K562 (cell line): ENCODE results near the gene F2. TPM values are rescaled to one million over a fixed set of nuclear protein-coding genes. Genes with fewer than 3 reads are reported as not detected.

Source experiments
- ATAC-seq: fragments of 200-7000 bp; cut with Tn5 transposase; 3 replicates; pipeline ENCODE4 v1.9.1; 2020; ENCODE audit warnings: moderate library complexity
- BruUV-seq: library from RNA; stranded (reverse); fragments of 400-500 nt; replicated peaks from 2 replicates; lab custom pipeline; 2021; lab: Mats Ljungman, UMichigan
- CTCF ChIA-PET: fragments of 300-600 bp; formaldehyde crosslinking; extraction: SDS; loops from one replicate; lab custom pipeline; 2021; ENCODE audit warnings: low intra/inter-chr PET ratio; lab: Yijun Ruan, JAX
- POLR2A ChIA-PET: fragments of 300-600, 350-650 bp; sonication (Branson Sonifier 250); formaldehyde crosslinking; extraction: SDS; loops from one replicate; lab custom pipeline; 2021; ENCODE audit warnings: antibody characterized with exemption, inconsistent platforms; lab: Yijun Ruan, JAX
- DNase-seq, 4 experiments: peaks; one replicate each; pipeline versions ENCODE4 v3.0.0 to v3.0.0-alpha.2; 2011 to 2018; ENCODE audit warnings: low spot score in 3 of 4, mixed read lengths in 3 of 4; ENCODE audit errors: extremely low read depth in 1 of 4
- FAIRE-seq: peaks from 2 replicates; lab custom pipeline; 2011; peaks lifted over from hg19 to GRCh38; lab: Jason Lieb, UNC
- H2AFZ ChIP-seq: 2 replicates; pipeline ENCODE4 v1.6.0; 2011; ENCODE audit warnings: low read depth, low read length, control low read depth, inconsistent platforms
- H3K27ac ChIP-seq: fragments of 200-600 bp; 3 replicates; pipeline ENCODE4 v1.8.0; 2011; ENCODE audit warnings: low read depth, mild to moderate bottlenecking, control low read depth, inconsistent platforms, low read length, moderate library complexity, mixed read lengths; ENCODE audit errors: extremely low read depth
- H3K27me3 ChIP-seq, 2 experiments: fragments of 300-600 bp in 1 of 2; 2 replicates in 1 of 2; 3 replicates in 1 of 2; pipeline versions ENCODE4 v1.6.0 to v1.8.0; 2011; ENCODE audit warnings: inconsistent platforms in 2 of 2, low read length in 2 of 2, mild to moderate bottlenecking in 1 of 2, mixed read lengths in 1 of 2, moderate library complexity in 1 of 2; ENCODE audit not compliant: control insufficient read depth in 2 of 2, insufficient read depth in 2 of 2
- H3K36me3 ChIP-seq: fragments of 300-600 bp; 3 replicates; pipeline ENCODE4 v1.8.0; 2011; ENCODE audit warnings: mild to moderate bottlenecking, low read length, inconsistent platforms; ENCODE audit not compliant: control insufficient read depth, insufficient read depth
- H3K4me1 ChIP-seq, 2 experiments: fragments of 200-600 bp in 1 of 2; replicated peaks in 1 of 2; 2 replicates in 1 of 2; 3 replicates in 1 of 2; pipeline versions ENCODE4 v1.5.1 to v1.8.0; 2011; ENCODE audit warnings: inconsistent platforms in 2 of 2, low read length in 2 of 2, mild to moderate bottlenecking in 1 of 2, mixed read lengths in 1 of 2, moderate library complexity in 1 of 2; ENCODE audit not compliant: control insufficient read depth in 2 of 2, insufficient read depth in 2 of 2
- H3K4me2 ChIP-seq: 2 replicates; pipeline ENCODE4 v1.6.1; 2011; ENCODE audit warnings: low read length, control low read depth, inconsistent platforms, mixed read lengths; ENCODE audit not compliant: insufficient read depth
- H3K4me3 ChIP-seq: fragments of 200-600 bp; sonication (generic), shearing (Covaris generic); 2 replicates; pipeline ENCODE4 v1.5.1; 2016; ENCODE audit warnings: control low read depth, inconsistent platforms
- H3K79me2 ChIP-seq: fragments of 200-600 bp; 3 replicates; pipeline ENCODE4 v1.8.0; 2011; ENCODE audit warnings: low read length, inconsistent platforms; ENCODE audit not compliant: control insufficient read depth, insufficient read depth
- H3K9ac ChIP-seq, 2 experiments: 2 replicates each; pipeline versions ENCODE4 v1.6.0 to v1.6.1; 2011; ENCODE audit warnings: low read depth in 2 of 2, low read length in 2 of 2, control low read depth in 1 of 2, inconsistent platforms in 1 of 2, mild to moderate bottlenecking in 1 of 2, mixed read lengths in 1 of 2; ENCODE audit not compliant: insufficient read depth in 1 of 2
- H3K9me1 ChIP-seq: one replicate; pipeline ENCODE4 v1.6.0; 2011; ENCODE audit warnings: inconsistent platforms, mild to moderate bottlenecking, low read length, moderate library complexity; ENCODE audit not compliant: control insufficient read depth, insufficient read depth
- H3K9me3 ChIP-seq: replicated peaks from 2 replicates; pipeline ENCODE4 v1.5.1; 2011; ENCODE audit warnings: low read depth, low read length, inconsistent platforms; ENCODE audit not compliant: control insufficient read depth, insufficient read depth
- H4K20me1 ChIP-seq: replicated peaks from 2 replicates; pipeline ENCODE4 v1.6.1; 2011; ENCODE audit warnings: low read length, inconsistent platforms, mixed read lengths; ENCODE audit not compliant: control insufficient read depth, insufficient read depth
- CBX3 ChIP-seq, 2 experiments: IDR thresholded peaks; 1 replicate in 1 of 2; 2 replicates in 1 of 2; pipeline ENCODE4 v1.6.1; 2012; ENCODE audit warnings: inconsistent platforms in 2 of 2, low read length in 2 of 2, borderline replicate concordance in 1 of 2, control low read depth in 1 of 2
- CTCF ChIP-seq, 3 experiments: IDR thresholded peaks in 2 of 3; conservative IDR thresholded peaks in 1 of 3; 2 replicates each; pipeline ENCODE4 v1.5.1; 2011 to 2012; ENCODE audit warnings: low read length in 3 of 3, mild to moderate bottlenecking in 3 of 3, control low read depth in 2 of 3, improper control_type of control experiment in 1 of 3, inconsistent platforms in 1 of 3, low read depth in 1 of 3, mixed read lengths in 1 of 3, moderate library complexity in 1 of 3; ENCODE audit not compliant: insufficient read depth in 2 of 3
- POLR2G ChIP-seq: fragments of 200-400 bp; formaldehyde crosslinking; IDR thresholded peaks from 2 replicates; pipeline ENCODE4 v1.6.1; 2017; ENCODE audit warnings: low read depth, mild to moderate bottlenecking, antibody characterized with exemption, low read length, moderate library complexity
- RAD21 ChIP-seq, 2 experiments: fragments of 250-450 bp in 1 of 2; fragments of 450-650 bp in 1 of 2; sonication (Bioruptor Pico) in 1 of 2; formaldehyde crosslinking in 1 of 2; IDR thresholded peaks in 1 of 2; conservative IDR thresholded peaks in 1 of 2; 2 replicates each; pipeline versions ENCODE4 v1.4.0 to v1.8.0; 2020 to 2022; ENCODE audit warnings: mild to moderate bottlenecking in 2 of 2, moderate library complexity in 1 of 2
- YY1 ChIP-seq, 3 experiments: IDR thresholded peaks; 2 replicates each; pipeline ENCODE4 v1.6.1; 2011; ENCODE audit warnings: low read length in 2 of 3, mild to moderate bottlenecking in 2 of 3, moderate library complexity in 2 of 3, borderline replicate concordance in 1 of 3, control low read depth in 1 of 3, low read depth in 1 of 3; ENCODE audit not compliant: insufficient read depth in 3 of 3, insufficient replicate concordance in 2 of 3, control insufficient read depth in 1 of 3, insufficient read length in 1 of 3; ENCODE audit errors: extremely low read depth in 1 of 3
- WGBS: fragments of 100-300 bp; shearing (Covaris generic); methylation state at CpG from one replicate; pipeline ENCODE4 v1.1.6; 2016; ENCODE audit warnings: low coverage, mixed read lengths; ENCODE audit not compliant: insufficient coverage; ENCODE audit errors: missing lambda C conversion rate; 5-methylcytosine and 5-hydroxymethylcytosine counted together
- in situ Hi-C: fragments of 300-500 bp; cut with MboI; formaldehyde crosslinking; loops from 4 replicates; pipeline ENCODE4 v1.15.0; 2018; ENCODE audit warnings: inconsistent platforms, mixed read lengths
- intact Hi-C: fragments of 100-400 bp; cut with micrococcal nuclease; formaldehyde crosslinking; loops from 2 replicates; pipeline ENCODE4 v1.14.2; 2022
- polyA plus RNA-seq, 8 experiments: library from polyadenylated mRNA; depleted of rRNA in 4 of 8; stranded (reverse) in 5 of 8; unstranded in 3 of 8; fragments of >200 nt; fragmentation: Nextera tagmentation in 2 of 8; fragmentation: Illumina TruSeq in 1 of 8; extraction: Ambion mirVana in 2 of 8; extraction: Trizol in 1 of 8; gene quantifications; 2 replicates each; pipeline versions ENCODE4 v1.2.1 to v1.2.3, GENCODE V29; 2011 to 2014; ENCODE audit warnings: inconsistent platforms in 1 of 8, missing spikeins in 1 of 8
- total RNA-seq, 7 experiments: library from RNA; depleted of rRNA in 6 of 7; stranded (reverse); fragments of >200 nt in 6 of 7; fragmentation: Illumina TruSeq in 2 of 7; extraction: Trizol in 2 of 7; gene quantifications; 2 replicates each; pipeline versions ENCODE4 v1.2.1 to v1.2.3, GENCODE V29; 2011 to 2021; ENCODE audit warnings: low replicate concordance in 1 of 7

The F2 gene
- total and polyA plus RNA-seq, 9 of the 15 experiments (the other 6 are each of a cell fraction or from before 2014, with no cell fraction given): 0.16 TPM; not detected in 8

- no peak for ATAC-seq
Measured at GRCh38 chr11:46677169-46677568, 41.8 kb upstream of the F2 start.

DNA sequence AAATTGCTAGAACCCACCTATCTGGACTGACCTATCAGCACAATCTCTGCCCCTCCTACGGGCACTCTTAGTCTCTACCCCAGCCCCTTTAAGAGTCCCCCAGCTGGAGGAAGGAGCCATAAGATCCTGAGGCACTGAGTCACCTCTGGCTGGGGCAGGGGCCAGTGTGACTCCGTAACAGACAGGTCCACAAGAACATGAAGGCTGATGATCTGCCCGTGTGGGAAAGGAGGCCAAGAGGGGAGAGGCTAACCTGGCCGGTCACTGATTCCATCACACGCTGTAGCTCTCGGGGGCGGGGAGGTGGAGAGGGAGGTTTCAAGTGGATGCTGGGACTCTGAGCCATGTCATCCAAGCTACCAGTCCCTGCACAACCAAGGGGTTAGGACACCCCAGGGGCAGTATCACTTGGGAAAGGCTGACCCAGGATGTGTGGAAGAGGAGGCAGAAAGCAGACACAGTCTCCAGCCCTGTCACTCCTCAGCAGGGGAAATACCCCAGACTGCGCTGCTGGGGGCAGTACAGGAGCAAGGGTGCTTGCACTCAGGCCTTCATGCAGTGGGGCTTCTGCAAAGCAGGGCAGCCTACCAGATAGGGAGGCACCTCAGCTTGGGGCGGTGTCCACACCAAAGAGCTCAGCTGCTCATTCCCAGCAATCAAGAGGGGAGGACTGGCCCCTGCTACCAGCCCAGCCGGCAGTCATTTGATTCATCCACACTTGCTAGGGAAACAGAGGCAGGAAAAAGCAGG is 40.8 kb upstream of the F2 start:
- TSS peak; percentile 45 for BruUV-seq
- H3K4me3 ChIP-seq: no peak overlapping the region
- TF ChIP-seq CTCF (IDR thresholded peaks at IDR 0.05 in 2 of 3, conservative IDR thresholded peaks at IDR 0.05 in 1 of 3; ENCODE audit: insufficient read depth in 2 of 3, low read depth in 1 of 3, low read length in 3 of 3) (peak; percentile 34 to 41 (median 34); a peak in 4 of 6 replicates), RAD21 (CRISPR knock-in tag; conservative IDR thresholded peaks at IDR 0.05 in 1 of 2, IDR thresholded peaks at IDR 0.05 in 1 of 2) (peak in 1 of 2 experiments; percentile 46; a peak in 2 of 4 replicates), CBX3 (IDR thresholded peaks at IDR 0.05; ENCODE audit: borderline replicate concordance in 1 of 2, low read length in 2 of 2) (no peak)
- ChIA-PET POLR2A (interaction anchor here (0.6 to 1.1 kb wide), 2 partner anchors 9 to 60 kb away, joined by 3 read pairs; no protein-coding TSS in a partner anchor), CTCF (no interaction called here)
- H3K4me2 ChIP-seq: no peak overlapping the region
- no peaks in the 10 kb centered on the region for H3K9me3 ChIP-seq
- in situ Hi-C loops (no loop called here), intact Hi-C loops (no loop called here)
- no peak overlapping the region for H2AFZ ChIP-seq
- DNase-seq (peak in 1 of 4 experiments; percentile 22), ATAC-seq (peak; percentile 63), FAIRE-seq (no peak)
- no peaks in the 10 kb centered on the region for H3K79me2 ChIP-seq
- peaks cover 2% of the 10 kb centered on the region for H3K9me1 ChIP-seq
- H3K4me1 ChIP-seq: peaks cover 0 to 4% of the 10 kb centered on the region in 2 experiments; a peak in 2 of 5 replicates
- H3K9ac ChIP-seq: no peak overlapping the region
- no peaks in the 10 kb centered on the region for H3K27me3 ChIP-seq
- peaks cover 50% of the 10 kb centered on the region; the same call in 2 of the 3 replicates for H3K36me3 ChIP-seq
- no peak overlapping the region for H3K27ac ChIP-seq
- no peaks in the 10 kb centered on the region for H4K20me1 ChIP-seq
- 75% methylated on average over 8 of the region's 10 CpGs for WGBS

More at GRCh38 chr11:46677169-46677568, 41.8 kb upstream of the F2 start:
- H2AFZ ChIP-seq: no peak overlapping the region
- no peaks in the 10 kb centered on the region for H4K20me1 ChIP-seq
- ChIA-PET POLR2A (interaction anchor here (1.6 kb wide), 1 partner anchor 10 kb away, joined by 5 read pairs; no protein-coding TSS in a partner anchor), CTCF (no interaction called here)
- no peak overlapping the region for H3K27ac ChIP-seq
- peaks cover 55% of the 10 kb centered on the region; the same call in 2 of the 3 replicates for H3K36me3 ChIP-seq
- H3K4me2 ChIP-seq: no peak overlapping the region
- H3K9me3 ChIP-seq: no peaks in the 10 kb centered on the region
- H3K4me1 ChIP-seq: peaks cover 0 to 4% of the 10 kb centered on the region in 2 experiments; a peak in 1 of 5 replicates
- H3K9ac ChIP-seq: 0 out of 4 replicates have a peak overlapping the region, but pooled peaks of 1 of the 2 experiments have one; percentile 14
- peaks cover 5% of the 10 kb centered on the region for H3K9me1 ChIP-seq
- intact Hi-C loops: no loop called here
- in situ Hi-C loops: no loop called here
- 81% methylated on average over 7 of the region's 8 CpGs for WGBS
- no peak for TF ChIP-seq YY1 (IDR thresholded peaks at IDR 0.05; ENCODE audit: borderline replicate concordance in 1 of 3, control insufficient read depth in 1 of 3, extremely low read depth in 1 of 3, insufficient read depth in 3 of 3, insufficient read length in 1 of 3, insufficient replicate concordance in 2 of 3, low read depth in 1 of 3, low read length in 2 of 3)
- 0 out of 2 replicates have a peak, but pooled peaks have one; percentile 33 for TF ChIP-seq POLR2G
- H3K79me2 ChIP-seq: no peaks in the 10 kb centered on the region
- H3K4me3 ChIP-seq: no peak overlapping the region
- DNase-seq (no peak), FAIRE-seq (no peak)
- no TSS peak for BruUV-seq
- no peaks in the 10 kb centered on the region for H3K27me3 ChIP-seq
